ENCODE data around the gene LMX1B. TPM values are rescaled to one million over a fixed set of nuclear protein-coding genes. Genes with fewer than 3 reads are reported as not detected.

The LMX1B gene
- polyA plus RNA-seq, 12 donors: 0.48 to 7.8 (median 1.2) TPM; not detected in 2

- no peak for DNase-seq
These were observed 63.0 kb downstream of the LMX1B start for GRCh38 chr9:126676685-126677143.

GRCh38 chr9:126677188-126678084, 63.7 kb downstream of the LMX1B start:
- DNase-seq: no peak

- no peak for DNase-seq
These were observed 65.3 kb downstream of the LMX1B start for GRCh38 chr9:126678989-126679388.

GRCh38 chr9:126681336-126681735, 67.6 kb downstream of the LMX1B start:
- no peak for DNase-seq

- DNase-seq: no peak
These were observed 68.5 kb downstream of the LMX1B start for GRCh38 chr9:126682113-126682810.

GRCh38 chr9:126682928-126683697, 69.4 kb downstream of the LMX1B start:
- DNase-seq: no peak

GRCh38 chr9:126683698-126684044, 69.9 kb downstream of the LMX1B start:
- no peak for DNase-seq

GRCh38 chr9:126684345-126684744, 70.6 kb downstream of the LMX1B start:
- no peak for DNase-seq

- DNase-seq: no peak
These were observed 71.3 kb downstream of the LMX1B start for GRCh38 chr9:126684965-126685465.

GRCh38 chr9:126687930-126688461, 74.3 kb downstream of the LMX1B start:
- no peak for DNase-seq

GRCh38 chr9:126688617-126689016, 74.9 kb downstream of the LMX1B start:
- no peak for DNase-seq

GRCh38 chr9:126689027-126689825, 75.5 kb downstream of the LMX1B start:
- DNase-seq: no peak

GRCh38 chr9:126690431-126691051, 76.8 kb downstream of the LMX1B start:
- no peak for DNase-seq

- no peak for DNase-seq
These were observed 78.5 kb downstream of the LMX1B start for GRCh38 chr9:126692041-126692758.

GRCh38 chr9:126692759-126693427, 79.2 kb downstream of the LMX1B start:
- DNase-seq: no peak

GRCh38 chr9:126693428-126693944, 79.8 kb downstream of the LMX1B start:
- DNase-seq: no peak

GRCh38 chr9:126694206-126695081, 80.7 kb downstream of the LMX1B start:
- no peak for DNase-seq

GRCh38 chr9:126695186-126695585, 81.5 kb downstream of the LMX1B start:
- no peak for DNase-seq
